IMR-90 (cell line): ENCODE results near the gene ROBO2. TPM values are rescaled to one million over a fixed set of nuclear protein-coding genes. Genes with fewer than 3 reads are reported as not detected.

Source experiments
- ATAC-seq: fragments of 200-7000 bp; cut with Tn5 transposase; 2 replicates; pipeline ENCODE4 v1.9.1; 2020; ENCODE audit warnings: low read depth, mild to moderate bottlenecking, moderate library complexity
- BruUV-seq: library from RNA; stranded (reverse); fragments of 400-500 nt; replicated peaks from 2 replicates; lab custom pipeline; 2021; lab: Mats Ljungman, UMichigan
- CTCF ChIA-PET: fragments of 300-600 bp; formaldehyde crosslinking; extraction: SDS; loops from one replicate; lab custom pipeline; 2021; ENCODE audit warnings: antibody characterized with exemption; lab: Yijun Ruan, JAX
- POLR2A ChIA-PET: fragments of 300-600 bp; sonication (Branson Sonifier 250); formaldehyde crosslinking; loops from one replicate; lab custom pipeline; 2022; ENCODE audit warnings: antibody characterized with exemption; ENCODE audit not compliant: unreplicated experiment; lab: Charles Lee
- DNase-seq: peaks from one replicate; pipeline ENCODE4 v3.0.0; 2013
- H2AFZ ChIP-seq: replicated peaks from 2 replicates; pipeline ENCODE3; 2013; ENCODE audit warnings: low read length, mild to moderate bottlenecking; ENCODE audit not compliant: poor library complexity
- H2AK5ac ChIP-seq: 2 replicates; pipeline ENCODE4 v1.6.1; 2013; ENCODE audit warnings: low read depth, low read length, inconsistent platforms
- H2AK9ac ChIP-seq: replicated peaks from 2 replicates; pipeline ENCODE3; 2013; ENCODE audit warnings: mild to moderate bottlenecking, low read depth, low read length, moderate library complexity; ENCODE audit not compliant: poor library complexity
- H2BK120ac ChIP-seq: 2 replicates; pipeline ENCODE4 v1.6.1; 2013; ENCODE audit warnings: low read depth, low read length, inconsistent platforms
- H2BK15ac ChIP-seq: 3 replicates; pipeline ENCODE4 v1.6.1; 2013; ENCODE audit warnings: low read depth, low read length, inconsistent platforms
- H2BK20ac ChIP-seq: 2 replicates; pipeline ENCODE4 v1.6.1; 2013; ENCODE audit warnings: low read depth, mild to moderate bottlenecking, inconsistent platforms, low read length, moderate library complexity
- H2BK5ac ChIP-seq: 2 replicates; pipeline ENCODE4 v1.6.1; 2013; ENCODE audit warnings: mild to moderate bottlenecking, low read depth, low read length, inconsistent platforms; ENCODE audit not compliant: poor library complexity, severe bottlenecking
- H3K14ac ChIP-seq: replicated peaks from 2 replicates; pipeline ENCODE4 v1.6.1; 2013; ENCODE audit warnings: low read depth, low read length, inconsistent platforms
- H3K18ac ChIP-seq: 2 replicates; pipeline ENCODE4 v1.6.1; 2013; ENCODE audit warnings: low read depth, low read length, control low read depth
- H3K23ac ChIP-seq: 2 replicates; pipeline ENCODE4 v1.6.1; 2013; ENCODE audit warnings: low read depth, low read length, inconsistent platforms
- H3K27ac ChIP-seq: 2 replicates; pipeline ENCODE4 v1.5.1; 2013; ENCODE audit warnings: mild to moderate bottlenecking, control low read depth, low read length; ENCODE audit not compliant: insufficient read depth
- H3K27me3 ChIP-seq: 2 replicates; pipeline ENCODE4 v1.6.1; 2013; ENCODE audit warnings: low read length; ENCODE audit not compliant: control insufficient read depth, insufficient read depth
- H3K36me3 ChIP-seq: 2 replicates; pipeline ENCODE4 v1.6.1; 2013; ENCODE audit warnings: low read length, mixed read lengths; ENCODE audit not compliant: control insufficient read depth, insufficient read depth
- H3K4ac ChIP-seq: 2 replicates; pipeline ENCODE4 v1.6.1; 2013; ENCODE audit warnings: low read depth, low read length, inconsistent platforms
- H3K4me1 ChIP-seq: 2 replicates; pipeline ENCODE4 v1.6.1; 2013; ENCODE audit warnings: low read length, mixed read lengths; ENCODE audit not compliant: control insufficient read depth, insufficient read depth
- H3K4me2 ChIP-seq: 2 replicates; pipeline ENCODE4 v1.6.1; 2013; ENCODE audit warnings: low read depth, mild to moderate bottlenecking, control low read depth, low read length, moderate library complexity
- H3K4me3 ChIP-seq: 2 replicates; pipeline ENCODE4 v1.5.1; 2013; ENCODE audit warnings: low read depth, mild to moderate bottlenecking, control low read depth, low read length, moderate library complexity; ENCODE audit not compliant: insufficient read depth
- H3K56ac ChIP-seq: 2 replicates; pipeline ENCODE4 v1.6.1; 2013; ENCODE audit warnings: low read length, inconsistent platforms; ENCODE audit not compliant: insufficient read depth; ENCODE audit errors: extremely low read depth
- H3K79me1 ChIP-seq, 2 experiments: 2 replicates each; pipeline ENCODE4 v1.6.1; 2013; ENCODE audit warnings: low read length in 2 of 2, inconsistent platforms in 1 of 2, low read depth in 1 of 2
- H3K9ac ChIP-seq: 2 replicates; pipeline ENCODE4 v1.6.1; 2013; ENCODE audit warnings: low read depth, low read length, control low read depth
- H3K9me1 ChIP-seq: 2 replicates; pipeline ENCODE4 v1.6.1; 2013; ENCODE audit warnings: low read length, inconsistent platforms; ENCODE audit not compliant: insufficient read depth
- H3K9me3 ChIP-seq: 2 replicates; pipeline ENCODE4 v1.6.1; 2013; ENCODE audit warnings: low read length; ENCODE audit not compliant: control insufficient read depth, insufficient read depth
- H4K20me1 ChIP-seq: 2 replicates; pipeline ENCODE4 v1.6.1; 2013; ENCODE audit warnings: low read length, inconsistent platforms; ENCODE audit not compliant: insufficient read depth
- H4K5ac ChIP-seq: 2 replicates; pipeline ENCODE4 v1.6.1; 2013; ENCODE audit warnings: mild to moderate bottlenecking, low read depth, low read length, control low read depth
- H4K8ac ChIP-seq, 2 experiments: 2 replicates each; pipeline ENCODE4 v1.6.1; 2013; ENCODE audit warnings: low read depth in 2 of 2, low read length in 2 of 2, control low read depth in 1 of 2, inconsistent platforms in 1 of 2
- H4K91ac ChIP-seq: 2 replicates; pipeline ENCODE4 v1.6.1; 2013; ENCODE audit warnings: low read depth, low read length, inconsistent platforms; ENCODE audit not compliant: insufficient read depth
- CEBPB ChIP-seq: IDR thresholded peaks from 2 replicates; pipeline ENCODE4 v1.6.1; 2012; ENCODE audit warnings: low read depth, low read length, improper control_type of control experiment
- FOS ChIP-seq: fragments of 150-350 bp; IDR thresholded peaks from 2 replicates; pipeline ENCODE4 v1.6.1; 2016; ENCODE audit warnings: low read depth, low read length
- MXI1 ChIP-seq: IDR thresholded peaks from 2 replicates; pipeline ENCODE4 v1.6.1; 2012; ENCODE audit warnings: low read depth, mild to moderate bottlenecking, low read length, moderate library complexity, borderline replicate concordance
- POLR2A ChIP-seq: IDR thresholded peaks from 2 replicates; pipeline ENCODE4 v1.6.1; 2012; ENCODE audit warnings: mild to moderate bottlenecking, low read depth, low read length
- RAD21 ChIP-seq: IDR thresholded peaks from 2 replicates; pipeline ENCODE4 v1.6.1; 2012; ENCODE audit warnings: low read length, improper control_type of control experiment
- SMC3 ChIP-seq: fragments of 150-350 bp; IDR thresholded peaks from 2 replicates; pipeline ENCODE4 v1.6.1; 2016; ENCODE audit warnings: low read depth, mild to moderate bottlenecking, antibody characterized with exemption, low read length, moderate library complexity
- WGBS, 2 experiments: methylation state at CpG; one replicate each; pipeline versions ENCODE4 v1.1.5 to v1.1.7; 2013; ENCODE audit warnings: missing lambda C conversion rate in 2 of 2; ENCODE audit not compliant: insufficient read length in 1 of 2; ENCODE audit errors: extremely low coverage in 2 of 2; 5-methylcytosine and 5-hydroxymethylcytosine counted together
- dilution Hi-C: fragments of 300-500 bp; cut with HindIII; formaldehyde crosslinking; loops from one replicate; pipeline ENCODE4 v1.14.3; 2018; ENCODE audit warnings: low sequenced_read_pairs; ENCODE audit not compliant: unreplicated experiment
- in situ Hi-C: fragments of 300-500 bp; cut with MboI; formaldehyde crosslinking; loops from 3 replicates; pipeline ENCODE4 v1.14.3; 2019; ENCODE audit warnings: low sequenced_read_pairs, inconsistent platforms, mixed read lengths
- intact Hi-C: fragments of 100-400 bp; cut with micrococcal nuclease; formaldehyde crosslinking; loops from 2 replicates; pipeline ENCODE4 v1.10.0; 2022
- polyA plus RNA-seq, 3 experiments: library from polyadenylated mRNA; depleted of rRNA; stranded (reverse); fragments of >200 nt; gene quantifications; 2 replicates each; pipeline ENCODE4 v1.2.3, GENCODE V29; 2012; ENCODE audit warnings: low replicate concordance in 1 of 3
- total RNA-seq: library from RNA; depleted of rRNA; stranded (reverse); fragments of >200 nt; gene quantifications from 2 replicates; pipeline ENCODE4 v1.2.3, GENCODE V29; 2012
- TF ChIP-seq, protein P1 (sequence below): conservative IDR thresholded peaks from 2 replicates; pipeline ENCODE4 v1.5.1; 2012; ENCODE audit warnings: mild to moderate bottlenecking, low read depth, low read length, improper control_type of control experiment
- TF ChIP-seq, protein P2 (sequence below): fragments of 150-350 bp; IDR thresholded peaks from 2 replicates; pipeline ENCODE4 v1.6.1; 2016; ENCODE audit warnings: low read depth, mild to moderate bottlenecking, low read length, moderate library complexity, borderline replicate concordance

ROBO2 gene
- total and polyA plus RNA-seq, 2 of the 4 experiments (the other 2 are of a cell fraction) = 9.3 to 14.5 TPM

DNA sequence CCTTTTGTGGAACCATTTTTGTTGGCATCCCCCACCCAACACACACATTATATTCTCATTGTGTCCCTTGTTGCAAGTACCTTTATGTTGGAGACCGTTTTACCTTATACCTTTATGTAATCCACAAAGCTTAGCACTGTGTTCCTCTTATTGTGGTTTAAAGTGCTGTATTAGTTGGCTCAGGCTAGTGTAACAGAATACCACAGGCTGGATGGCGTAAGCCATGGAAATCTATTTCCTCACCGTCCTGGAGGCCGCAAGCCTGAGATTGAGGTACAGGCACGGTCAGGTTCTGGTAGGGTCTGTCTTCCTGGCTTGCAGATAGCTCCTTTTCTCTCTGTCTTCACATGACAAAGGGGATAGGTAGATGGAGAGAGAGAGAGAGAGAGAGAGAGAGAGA is 302.8 kb downstream of the ROBO2 start:
- intact Hi-C loops (no loop called here), dilution Hi-C loops (no loop called here), in situ Hi-C loops (no loop called here)
- no peak overlapping the region for H3K18ac ChIP-seq
- POLR2A ChIA-PET = no interaction called here
- no peak overlapping the region for H3K56ac ChIP-seq
- TF ChIP-seq, protein P1, sequence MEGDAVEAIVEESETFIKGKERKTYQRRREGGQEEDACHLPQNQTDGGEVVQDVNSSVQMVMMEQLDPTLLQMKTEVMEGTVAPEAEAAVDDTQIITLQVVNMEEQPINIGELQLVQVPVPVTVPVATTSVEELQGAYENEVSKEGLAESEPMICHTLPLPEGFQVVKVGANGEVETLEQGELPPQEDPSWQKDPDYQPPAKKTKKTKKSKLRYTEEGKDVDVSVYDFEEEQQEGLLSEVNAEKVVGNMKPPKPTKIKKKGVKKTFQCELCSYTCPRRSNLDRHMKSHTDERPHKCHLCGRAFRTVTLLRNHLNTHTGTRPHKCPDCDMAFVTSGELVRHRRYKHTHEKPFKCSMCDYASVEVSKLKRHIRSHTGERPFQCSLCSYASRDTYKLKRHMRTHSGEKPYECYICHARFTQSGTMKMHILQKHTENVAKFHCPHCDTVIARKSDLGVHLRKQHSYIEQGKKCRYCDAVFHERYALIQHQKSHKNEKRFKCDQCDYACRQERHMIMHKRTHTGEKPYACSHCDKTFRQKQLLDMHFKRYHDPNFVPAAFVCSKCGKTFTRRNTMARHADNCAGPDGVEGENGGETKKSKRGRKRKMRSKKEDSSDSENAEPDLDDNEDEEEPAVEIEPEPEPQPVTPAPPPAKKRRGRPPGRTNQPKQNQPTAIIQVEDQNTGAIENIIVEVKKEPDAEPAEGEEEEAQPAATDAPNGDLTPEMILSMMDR = no peak
- TF ChIP-seq RAD21 = no peak
- TF ChIP-seq CEBPB = no peak
- no peak for TF ChIP-seq FOS
- TF ChIP-seq MXI1 = no peak
- no peak for TF ChIP-seq POLR2A
- TF ChIP-seq SMC3 = no peak
- TF ChIP-seq, protein P2, sequence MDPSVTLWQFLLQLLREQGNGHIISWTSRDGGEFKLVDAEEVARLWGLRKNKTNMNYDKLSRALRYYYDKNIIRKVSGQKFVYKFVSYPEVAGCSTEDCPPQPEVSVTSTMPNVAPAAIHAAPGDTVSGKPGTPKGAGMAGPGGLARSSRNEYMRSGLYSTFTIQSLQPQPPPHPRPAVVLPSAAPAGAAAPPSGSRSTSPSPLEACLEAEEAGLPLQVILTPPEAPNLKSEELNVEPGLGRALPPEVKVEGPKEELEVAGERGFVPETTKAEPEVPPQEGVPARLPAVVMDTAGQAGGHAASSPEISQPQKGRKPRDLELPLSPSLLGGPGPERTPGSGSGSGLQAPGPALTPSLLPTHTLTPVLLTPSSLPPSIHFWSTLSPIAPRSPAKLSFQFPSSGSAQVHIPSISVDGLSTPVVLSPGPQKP = no peak
- no peak overlapping the region for H3K9ac ChIP-seq
- H2AK5ac ChIP-seq = no peak overlapping the region
- H2BK20ac ChIP-seq = no peak overlapping the region
- H2BK120ac ChIP-seq = no peak overlapping the region
- H3K4me3 ChIP-seq = no peak overlapping the region
- H2BK15ac ChIP-seq = no peak overlapping the region
- H3K9me1 ChIP-seq = no peaks in the 10 kb centered on the region
- no peaks in the 10 kb centered on the region for H3K4me1 ChIP-seq
- no peak overlapping the region for H3K27ac ChIP-seq
- H4K91ac ChIP-seq = no peak overlapping the region
- H3K36me3 ChIP-seq = no peaks in the 10 kb centered on the region
- H3K79me1 ChIP-seq = no peaks in the 10 kb centered on the region
- H3K23ac ChIP-seq = no peak overlapping the region
- no peaks in the 10 kb centered on the region for H4K20me1 ChIP-seq
- no peak overlapping the region for H3K4ac ChIP-seq
- BruUV-seq = no TSS peak
- H2AFZ ChIP-seq = no peak overlapping the region
- H4K5ac ChIP-seq = no peak overlapping the region
- no peak overlapping the region for H3K14ac ChIP-seq
- no peak overlapping the region for H2BK5ac ChIP-seq
- no peak for ATAC-seq
- CTCF ChIA-PET = interaction anchor here (0.9 kb wide), 1 partner anchor 22 kb away, joined by 3 read pairs; no protein-coding TSS in a partner anchor
- H3K4me2 ChIP-seq = no peak overlapping the region
- H4K8ac ChIP-seq = no peak overlapping the region
- no peak for DNase-seq
- H3K27me3 ChIP-seq = no peaks in the 10 kb centered on the region
- H2AK9ac ChIP-seq = no peak overlapping the region
- H3K9me3 ChIP-seq = no peaks in the 10 kb centered on the region
- no CpG with 5 or more reads among the region's 5 CpGs for WGBS, 2 experiments
